ENCODE measurements around the gene MEF2C.

Gene MEF2C

DNA sequence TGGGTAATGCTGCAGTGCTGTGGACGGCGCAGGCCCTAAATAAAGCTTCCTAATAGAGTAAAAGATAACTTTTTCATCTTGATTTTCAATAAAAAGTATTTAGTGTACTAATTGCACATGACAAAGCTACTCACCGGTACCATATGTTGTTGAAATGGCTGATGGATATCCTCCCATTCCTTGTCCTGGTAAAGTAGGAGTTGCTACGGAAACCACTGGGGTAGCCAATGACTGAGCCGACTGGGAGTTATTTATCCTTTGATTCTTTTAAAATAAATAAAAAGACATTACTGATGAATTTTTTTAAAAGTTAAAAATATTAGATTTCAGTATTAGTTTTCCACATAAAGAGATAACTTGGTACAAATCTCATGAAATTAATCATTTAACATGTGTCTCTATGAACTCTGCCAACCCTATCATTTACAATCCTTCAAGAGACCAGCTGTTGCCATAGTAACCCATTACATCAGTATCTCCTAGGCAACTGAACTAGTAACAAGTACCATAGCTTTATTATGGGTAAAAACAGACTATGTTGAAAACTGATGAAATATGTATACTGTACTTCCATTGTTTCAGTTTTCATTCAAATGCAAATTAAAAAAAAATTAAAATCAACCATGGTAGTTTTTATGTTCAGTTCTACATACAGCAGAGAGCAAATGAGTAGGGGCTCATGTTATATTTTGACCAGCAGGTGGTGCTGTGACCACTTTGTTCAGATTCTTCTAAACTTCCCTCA is 153.7 kb downstream of the MEF2C start:
- Mint-ChIP-seq H3K9me3 (no peaks in the 10 kb centered on the region), H3K27me3 (ENCODE audit: low read depth, poor library complexity) (no peaks in the 10 kb centered on the region), H3K4me3 (no peak overlapping the region), H3K36me3 (ENCODE audit: low read depth) (no peaks in the 10 kb centered on the region), H3K4me1 (peaks cover 4% of the 10 kb centered on the region), H3K27ac (no peak overlapping the region)
- DNase-seq: peak; percentile 60
- TF ChIP-seq, protein P1, sequence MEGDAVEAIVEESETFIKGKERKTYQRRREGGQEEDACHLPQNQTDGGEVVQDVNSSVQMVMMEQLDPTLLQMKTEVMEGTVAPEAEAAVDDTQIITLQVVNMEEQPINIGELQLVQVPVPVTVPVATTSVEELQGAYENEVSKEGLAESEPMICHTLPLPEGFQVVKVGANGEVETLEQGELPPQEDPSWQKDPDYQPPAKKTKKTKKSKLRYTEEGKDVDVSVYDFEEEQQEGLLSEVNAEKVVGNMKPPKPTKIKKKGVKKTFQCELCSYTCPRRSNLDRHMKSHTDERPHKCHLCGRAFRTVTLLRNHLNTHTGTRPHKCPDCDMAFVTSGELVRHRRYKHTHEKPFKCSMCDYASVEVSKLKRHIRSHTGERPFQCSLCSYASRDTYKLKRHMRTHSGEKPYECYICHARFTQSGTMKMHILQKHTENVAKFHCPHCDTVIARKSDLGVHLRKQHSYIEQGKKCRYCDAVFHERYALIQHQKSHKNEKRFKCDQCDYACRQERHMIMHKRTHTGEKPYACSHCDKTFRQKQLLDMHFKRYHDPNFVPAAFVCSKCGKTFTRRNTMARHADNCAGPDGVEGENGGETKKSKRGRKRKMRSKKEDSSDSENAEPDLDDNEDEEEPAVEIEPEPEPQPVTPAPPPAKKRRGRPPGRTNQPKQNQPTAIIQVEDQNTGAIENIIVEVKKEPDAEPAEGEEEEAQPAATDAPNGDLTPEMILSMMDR (IDR thresholded peaks at IDR 0.05): peak; percentile 85

DNA sequence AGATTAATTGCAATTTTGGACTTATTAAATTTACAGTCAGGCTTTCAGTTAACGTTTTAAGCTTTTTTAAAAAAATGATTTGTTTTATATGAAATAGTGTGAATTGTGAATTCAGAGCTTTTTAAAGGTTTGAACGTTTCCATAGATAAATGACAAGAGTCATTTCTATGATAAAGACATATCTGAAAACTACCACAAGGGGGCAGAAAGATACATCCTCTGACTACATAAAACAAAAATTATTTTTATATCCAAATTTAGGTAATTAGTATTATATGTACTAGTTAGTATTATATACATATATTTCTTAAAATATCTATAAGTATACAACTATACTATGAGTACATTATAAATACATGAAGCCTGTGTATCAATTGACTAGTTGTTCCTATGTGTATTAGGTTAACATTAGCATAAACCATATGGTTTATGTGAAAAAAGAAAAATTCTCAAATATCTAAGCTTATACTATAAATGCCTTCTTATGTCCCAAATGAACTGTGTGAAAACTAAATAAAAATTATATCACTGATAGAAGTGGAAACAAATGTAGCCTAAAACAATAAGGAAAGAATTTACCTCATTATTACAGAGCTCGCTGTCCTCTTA is 155.2 kb downstream of the MEF2C start:
- Mint-ChIP-seq H3K27ac (no peak overlapping the region), H3K36me3 (ENCODE audit: low read depth) (no peaks in the 10 kb centered on the region), H3K4me3 (no peak overlapping the region), H3K9me3 (no peaks in the 10 kb centered on the region), H3K4me1 (peaks cover under 1% of the 10 kb centered on the region), H3K27me3 (ENCODE audit: low read depth, poor library complexity) (peaks cover 6% of the 10 kb centered on the region)
- no peak for DNase-seq
- TF ChIP-seq, protein P1 (IDR thresholded peaks at IDR 0.05): peak; percentile 70

DNA sequence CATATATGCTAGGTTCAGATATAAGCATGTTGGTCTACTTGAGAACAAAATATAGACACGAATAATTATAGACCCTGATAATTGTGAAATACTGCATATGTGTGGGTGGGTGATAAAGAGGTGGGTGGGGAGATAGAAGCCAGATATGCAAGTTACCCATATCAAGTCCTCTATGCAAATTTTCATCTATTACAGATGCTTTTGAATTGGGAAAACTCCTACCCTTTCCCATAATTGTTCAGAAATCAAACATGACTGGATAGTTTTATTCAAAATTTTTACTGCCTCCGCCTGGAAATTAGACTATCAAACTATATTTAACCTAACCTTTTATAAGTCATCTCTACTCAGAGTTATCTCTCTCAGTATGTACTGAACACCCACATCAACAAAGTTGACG is 157.5 kb downstream of the MEF2C start:
- Mint-ChIP-seq H3K4me1 (peaks cover 9% of the 10 kb centered on the region), H3K36me3 (ENCODE audit: low read depth) (no peaks in the 10 kb centered on the region), H3K27ac (no peak overlapping the region), H3K27me3 (ENCODE audit: low read depth, poor library complexity) (peaks cover 16% of the 10 kb centered on the region), H3K9me3 (no peaks in the 10 kb centered on the region), H3K4me3 (no peak overlapping the region)
- DNase-seq: no peak
- TF ChIP-seq, protein P1 (IDR thresholded peaks at IDR 0.05): no peak

DNA sequence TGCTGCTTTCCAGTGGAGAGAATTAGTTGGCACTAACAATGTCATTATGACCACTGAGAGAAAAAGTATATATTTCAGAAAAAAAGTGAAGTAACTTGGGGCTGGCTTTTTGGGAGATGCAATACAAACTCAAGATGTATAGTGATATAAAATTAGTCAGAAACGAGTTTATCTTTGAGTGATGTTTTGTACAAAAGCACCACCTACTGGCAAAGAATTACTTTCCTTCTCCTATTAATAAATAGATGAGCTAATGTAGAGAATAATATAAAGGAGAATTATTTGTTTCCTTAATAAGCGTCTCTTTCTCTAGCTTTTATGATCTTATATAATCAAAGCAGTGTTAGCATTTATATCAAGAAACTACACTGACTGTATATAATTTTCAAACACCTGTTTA is 158.8 kb downstream of the MEF2C start:
- H3K9me3 Mint-ChIP-seq: no peaks in the 10 kb centered on the region
- no peak overlapping the region for H3K4me3 Mint-ChIP-seq
- DNase-seq: no peak
- TF ChIP-seq, protein P1 (IDR thresholded peaks at IDR 0.05): no peak
- peaks cover 16% of the 10 kb centered on the region for H3K27me3 Mint-ChIP-seq (ENCODE audit: low read depth, poor library complexity)
- H3K27ac Mint-ChIP-seq: no peak overlapping the region
- peaks cover 9% of the 10 kb centered on the region for H3K4me1 Mint-ChIP-seq
- no peaks in the 10 kb centered on the region for H3K36me3 Mint-ChIP-seq (ENCODE audit: low read depth)

DNA sequence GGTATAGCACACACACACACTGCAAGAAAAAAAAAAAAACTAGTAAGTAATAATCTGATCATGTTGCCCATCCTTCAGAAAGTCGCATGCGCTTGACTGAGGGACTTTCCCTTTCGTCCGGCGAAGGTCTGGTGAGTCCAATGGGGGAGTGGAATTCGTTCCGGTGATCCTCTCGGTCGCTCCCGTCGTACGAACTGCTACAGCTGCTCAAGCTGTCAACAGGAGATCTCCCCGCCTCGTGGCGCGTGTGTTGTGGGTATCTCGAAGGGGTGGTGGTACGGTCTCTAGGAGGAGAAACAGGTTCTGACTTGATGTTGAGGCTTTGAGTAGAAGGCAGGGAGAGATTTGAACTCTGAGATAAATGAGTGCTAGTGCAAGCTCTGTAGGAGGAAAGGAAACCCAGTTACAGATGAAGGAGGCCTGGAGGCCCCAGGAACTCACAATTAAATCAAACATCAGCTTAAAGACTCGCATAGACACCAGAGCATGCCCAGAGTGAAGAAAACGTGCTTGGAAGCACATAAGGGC is 160.4 kb downstream of the MEF2C start:
- Mint-ChIP-seq H3K36me3 (ENCODE audit: low read depth) (no peaks in the 10 kb centered on the region), H3K9me3 (no peaks in the 10 kb centered on the region), H3K27ac (peak overlapping the region; percentile 10), H3K4me1 (peaks cover 19% of the 10 kb centered on the region), H3K4me3 (peak overlapping the region; percentile 41), H3K27me3 (ENCODE audit: low read depth, poor library complexity) (peaks cover 16% of the 10 kb centered on the region)
- peak; percentile 8 for DNase-seq
- TF ChIP-seq, protein P1 (IDR thresholded peaks at IDR 0.05): no peak
